HCT116 (cell line): ENCODE results near the gene KRTAP21-1. TPM values are rescaled to one million over a fixed set of nuclear protein-coding genes. Genes with fewer than 3 reads are reported as not detected.

Source experiments
- ATAC-seq: fragments of 200-7000 bp; cut with Tn5 transposase; 2 replicates; pipeline ENCODE4 v1.9.1; 2020; ENCODE audit warnings: mild to moderate bottlenecking, moderate library complexity
- BruUV-seq: library from RNA; stranded (reverse); fragments of 400-500 nt; replicated peaks from 2 replicates; lab custom pipeline; 2021; lab: Mats Ljungman, UMichigan
- CTCF ChIA-PET: fragments of 300-600 bp; sonication (Branson Sonifier 250); formaldehyde crosslinking; loops from one replicate; lab custom pipeline; 2021; ENCODE audit warnings: antibody characterized with exemption; lab: Charles Lee
- POLR2A ChIA-PET: fragments of 300-600, 350-600 bp; sonication (Branson Sonifier 250); formaldehyde crosslinking; loops from one replicate; lab custom pipeline; 2021; ENCODE audit warnings: antibody characterized with exemption; lab: Charles Lee
- RAD21 ChIA-PET, 2 experiments: fragments of 300-600 bp; sonication (Branson Sonifier 250); formaldehyde crosslinking; loops; one replicate each; lab custom pipeline; 2023; ENCODE audit warnings: low total read pairs in 2 of 2; ENCODE audit not compliant: uncharacterized antibody in 2 of 2, unreplicated experiment in 2 of 2, low non-redundant PET in 1 of 2; lab: Charles Lee
- DNase-seq: peaks from one replicate; pipeline ENCODE4 v3.0.0-alpha.2; 2010; ENCODE audit warnings: low read depth, low spot score
- H2AFZ ChIP-seq: fragments of 200-600 bp; shearing (Covaris generic), sonication (generic); 2 replicates; pipeline ENCODE4 v1.6.1; 2017; ENCODE audit warnings: low read depth, mixed run types, mixed read lengths, antibody characterized with exemption, low read length; ENCODE audit not compliant: poor library complexity, severe bottlenecking
- H3K27ac ChIP-seq: 2 replicates; pipeline ENCODE4 v1.5.1; 2012; ENCODE audit warnings: low read depth, low read length
- H3K27me3 ChIP-seq: fragments of 200-600 bp; sonication (generic); 2 replicates; pipeline ENCODE4 v1.6.1; 2016; ENCODE audit warnings: mixed run types, low read length, mixed read lengths; ENCODE audit not compliant: insufficient read depth
- H3K36me3 ChIP-seq, 2 experiments: fragments of 200-500 bp in 1 of 2; fragments of 200-600 bp in 1 of 2; sonication (Bioruptor generic) in 1 of 2; sonication (generic) in 1 of 2; 2 replicates each; pipeline versions ENCODE4 v1.5.1 to v1.6.1; 2014 to 2016; ENCODE audit warnings: low read length in 2 of 2, inconsistent platforms in 1 of 2, mixed read lengths in 1 of 2, mixed run types in 1 of 2; ENCODE audit not compliant: insufficient read depth in 2 of 2, control insufficient read depth in 1 of 2
- H3K4me1 ChIP-seq, 2 experiments: fragments of 200-600 bp in 1 of 2; sonication (generic) in 1 of 2; 2 replicates each; pipeline versions ENCODE4 v1.5.1 to v1.6.1; 2012 to 2017; ENCODE audit warnings: low read length in 2 of 2, inconsistent platforms in 1 of 2, mild to moderate bottlenecking in 1 of 2, mixed read lengths in 1 of 2, mixed run types in 1 of 2, moderate library complexity in 1 of 2; ENCODE audit not compliant: insufficient read depth in 2 of 2, control insufficient read depth in 1 of 2
- H3K4me2 ChIP-seq: fragments of 200-600 bp; sonication (generic); 2 replicates; pipeline ENCODE4 v1.6.1; 2017; ENCODE audit warnings: mixed run types, low read length, mixed read lengths
- H3K4me3 ChIP-seq, 2 experiments: fragments of 200-600 bp in 1 of 2; sonication (generic) in 1 of 2; replicated peaks in 1 of 2; 2 replicates each; pipeline ENCODE4 v1.5.1; 2011 to 2016; ENCODE audit warnings: low read length in 2 of 2, control low read depth in 1 of 2, low read depth in 1 of 2, mild to moderate bottlenecking in 1 of 2, mixed read lengths in 1 of 2, mixed run types in 1 of 2
- H3K79me2 ChIP-seq: fragments of 200-600 bp; sonication (generic); 2 replicates; pipeline ENCODE4 v1.6.1; 2017; ENCODE audit warnings: mild to moderate bottlenecking, mixed run types, low read length, moderate library complexity, mixed read lengths; ENCODE audit not compliant: insufficient read depth
- H3K9ac ChIP-seq: fragments of 200-600 bp; sonication (generic); 2 replicates; pipeline ENCODE4 v1.6.1; 2016; ENCODE audit warnings: low read length, mixed read lengths
- H3K9me2 ChIP-seq: fragments of 200-600 bp; sonication (generic), shearing (Covaris generic); 2 replicates; pipeline ENCODE4 v1.6.1; 2017; ENCODE audit warnings: mixed run types, mild to moderate bottlenecking, moderate library complexity; ENCODE audit not compliant: insufficient read depth
- H3K9me3 ChIP-seq, 2 experiments: fragments of 200-500 bp in 1 of 2; fragments of 200-600 bp in 1 of 2; sonication (Bioruptor generic) in 1 of 2; sonication (generic) in 1 of 2; 2 replicates each; pipeline ENCODE4 v1.6.1; 2014 to 2017; ENCODE audit warnings: low read length in 2 of 2, mixed read lengths in 2 of 2, inconsistent platforms in 1 of 2, low read depth in 1 of 2, mild to moderate bottlenecking in 1 of 2, mixed run types in 1 of 2, moderate library complexity in 1 of 2; ENCODE audit not compliant: control insufficient read depth in 1 of 2, insufficient read depth in 1 of 2
- H4K20me1 ChIP-seq: fragments of 200-600 bp; sonication (generic), shearing (Covaris generic); 2 replicates; pipeline ENCODE4 v1.6.1; 2017; ENCODE audit warnings: mixed run types, mild to moderate bottlenecking, moderate library complexity; ENCODE audit not compliant: insufficient read depth
- CBX3 ChIP-seq: IDR thresholded peaks from 2 replicates; pipeline ENCODE4 v1.6.1; 2012; ENCODE audit warnings: low read depth
- CEBPB ChIP-seq: IDR thresholded peaks from 2 replicates; pipeline ENCODE4 v1.6.1; 2012; ENCODE audit warnings: low read depth
- EGR1 ChIP-seq: IDR thresholded peaks from 2 replicates; pipeline ENCODE4 v1.6.1; 2012; ENCODE audit warnings: low read depth
- ELF1 ChIP-seq: IDR thresholded peaks from 2 replicates; pipeline ENCODE4 v1.6.1; 2012; ENCODE audit warnings: low read depth, borderline replicate concordance
- FOSL1 ChIP-seq: IDR thresholded peaks from 2 replicates; pipeline ENCODE4 v1.6.1; 2012; ENCODE audit warnings: low read depth
- JUND ChIP-seq: IDR thresholded peaks from 2 replicates; pipeline ENCODE4 v1.6.1; 2012
- POLR2A ChIP-seq: IDR thresholded peaks from 2 replicates; pipeline ENCODE4 v1.7.0; 2011; ENCODE audit warnings: borderline replicate concordance; ENCODE audit not compliant: insufficient read depth, insufficient read length; ENCODE audit errors: extremely low read depth
- POLR2AphosphoS5 ChIP-seq: IDR thresholded peaks from 2 replicates; pipeline ENCODE4 v1.6.1; 2011; ENCODE audit warnings: mild to moderate bottlenecking, low read depth, low read length, moderate library complexity
- SIN3A ChIP-seq: IDR thresholded peaks from 2 replicates; pipeline ENCODE4 v1.6.1; 2012; ENCODE audit warnings: low read depth
- SP1 ChIP-seq: IDR thresholded peaks from 2 replicates; pipeline ENCODE4 v1.6.1; 2012; ENCODE audit warnings: low read depth
- SRF ChIP-seq: IDR thresholded peaks from 2 replicates; pipeline ENCODE4 v1.6.1; 2012; ENCODE audit warnings: low read depth
- TCF7L2 ChIP-seq: IDR thresholded peaks from 2 replicates; pipeline ENCODE4 v1.7.0; 2011; ENCODE audit warnings: borderline replicate concordance, inconsistent platforms; ENCODE audit not compliant: insufficient read depth, insufficient read length; ENCODE audit errors: extremely low read depth
- YY1 ChIP-seq: IDR thresholded peaks from 2 replicates; pipeline ENCODE4 v1.6.1; 2011; ENCODE audit warnings: low read length, low read depth, moderate library complexity, mild to moderate bottlenecking; ENCODE audit not compliant: insufficient replicate concordance; ENCODE audit errors: extremely low read depth
- ZFX ChIP-seq: fragments of 450-650 bp; IDR thresholded peaks from 2 replicates; pipeline ENCODE4 v1.6.1; 2017
- ZNF274 ChIP-seq: fragments of 200-500 bp; sonication (Bioruptor generic); IDR thresholded peaks from 2 replicates; pipeline ENCODE4 v1.6.1; 2014; ENCODE audit warnings: mild to moderate bottlenecking, low read depth, low read length, inconsistent platforms
- intact Hi-C: fragments of 100-400 bp; cut with micrococcal nuclease; formaldehyde crosslinking; loops from 2 replicates; pipeline ENCODE4 v1.10.0; 2022
- total RNA-seq: library from RNA; stranded (reverse); gene quantifications from one replicate; pipeline ENCODE4 v1.2.1, GENCODE V29; 2021; ENCODE audit not compliant: unreplicated experiment
- TF ChIP-seq, protein P1 (sequence below), 3 experiments: fragments of 200-600 bp in 1 of 3; sonication (generic) in 1 of 3; IDR thresholded peaks in 2 of 3; conservative IDR thresholded peaks in 1 of 3; 2 replicates each; pipeline ENCODE4 v1.5.1; 2012 to 2017; ENCODE audit warnings: low read depth in 2 of 3, low read length in 2 of 3, antibody characterized with exemption in 1 of 3, borderline replicate concordance in 1 of 3, control low read depth in 1 of 3, mild to moderate bottlenecking in 1 of 3, mixed read lengths in 1 of 3, mixed run types in 1 of 3, moderate library complexity in 1 of 3; ENCODE audit not compliant: insufficient read depth in 1 of 3
- TF ChIP-seq, protein P2 (sequence below): IDR thresholded peaks from 2 replicates; pipeline ENCODE4 v1.6.1; 2012
- TF ChIP-seq, protein P3 (sequence below): IDR thresholded peaks from 2 replicates; pipeline ENCODE4 v1.6.1; 2012
- TF ChIP-seq, protein P4 (sequence below): IDR thresholded peaks from 2 replicates; pipeline ENCODE4 v1.6.1; 2012; ENCODE audit warnings: low read depth
- TF ChIP-seq, protein P5 (sequence below): IDR thresholded peaks from 2 replicates; pipeline ENCODE4 v1.6.1; 2011; ENCODE audit warnings: mild to moderate bottlenecking, low read length, moderate library complexity; ENCODE audit not compliant: insufficient replicate concordance; ENCODE audit errors: extremely low read depth

Gene KRTAP21-1
- total RNA-seq, 1 experiment from 2014 or later: not detected

DNA sequence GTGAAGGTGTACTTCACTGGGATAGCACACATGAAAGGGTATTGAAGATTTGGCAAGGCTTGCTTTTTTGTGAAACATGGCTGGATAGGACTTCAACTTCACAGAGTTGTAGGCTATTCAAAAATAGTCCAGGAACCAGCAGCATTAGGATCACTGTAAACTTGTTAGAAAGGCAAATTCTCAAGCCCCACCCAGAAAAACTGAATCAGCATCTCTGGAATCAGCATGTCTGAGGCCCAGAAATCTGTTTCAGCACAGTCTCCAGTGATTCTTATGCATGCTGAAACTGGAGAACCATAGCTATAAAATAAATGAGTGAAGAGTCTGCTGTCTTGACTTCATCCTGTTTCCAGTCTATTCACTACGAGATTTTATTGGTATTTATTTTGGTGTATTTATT lies 28.5 kb downstream of the KRTAP21-1 start:
- no peaks in the 10 kb centered on the region for H3K36me3 ChIP-seq
- peaks cover 0 to 26% of the 10 kb centered on the region in 2 experiments; a peak in 3 of 4 replicates for H3K9me3 ChIP-seq
- DNase-seq: no peak
- H3K27me3 ChIP-seq: no peaks in the 10 kb centered on the region
- RAD21 ChIA-PET: no interaction called here
- TF ChIP-seq TCF7L2 (no peak), YY1 (no peak), SRF (no peak), ELF1 (no peak), POLR2AphosphoS5 (no peak), SP1 (no peak), ZNF274 (no peak), FOSL1 (no peak), CBX3 (no peak), ZFX (no peak), SIN3A (no peak), JUND (no peak), POLR2A (no peak), CEBPB (no peak), EGR1 (no peak)
- TF ChIP-seq, protein P1, sequence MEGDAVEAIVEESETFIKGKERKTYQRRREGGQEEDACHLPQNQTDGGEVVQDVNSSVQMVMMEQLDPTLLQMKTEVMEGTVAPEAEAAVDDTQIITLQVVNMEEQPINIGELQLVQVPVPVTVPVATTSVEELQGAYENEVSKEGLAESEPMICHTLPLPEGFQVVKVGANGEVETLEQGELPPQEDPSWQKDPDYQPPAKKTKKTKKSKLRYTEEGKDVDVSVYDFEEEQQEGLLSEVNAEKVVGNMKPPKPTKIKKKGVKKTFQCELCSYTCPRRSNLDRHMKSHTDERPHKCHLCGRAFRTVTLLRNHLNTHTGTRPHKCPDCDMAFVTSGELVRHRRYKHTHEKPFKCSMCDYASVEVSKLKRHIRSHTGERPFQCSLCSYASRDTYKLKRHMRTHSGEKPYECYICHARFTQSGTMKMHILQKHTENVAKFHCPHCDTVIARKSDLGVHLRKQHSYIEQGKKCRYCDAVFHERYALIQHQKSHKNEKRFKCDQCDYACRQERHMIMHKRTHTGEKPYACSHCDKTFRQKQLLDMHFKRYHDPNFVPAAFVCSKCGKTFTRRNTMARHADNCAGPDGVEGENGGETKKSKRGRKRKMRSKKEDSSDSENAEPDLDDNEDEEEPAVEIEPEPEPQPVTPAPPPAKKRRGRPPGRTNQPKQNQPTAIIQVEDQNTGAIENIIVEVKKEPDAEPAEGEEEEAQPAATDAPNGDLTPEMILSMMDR (IDR thresholded peaks at IDR 0.05 in 2 of 3, conservative IDR thresholded peaks at IDR 0.05 in 1 of 3; ENCODE audit: borderline replicate concordance in 1 of 3, insufficient read depth in 1 of 3, low read depth in 2 of 3, low read length in 2 of 3): no peak
- TF ChIP-seq, protein P2, sequence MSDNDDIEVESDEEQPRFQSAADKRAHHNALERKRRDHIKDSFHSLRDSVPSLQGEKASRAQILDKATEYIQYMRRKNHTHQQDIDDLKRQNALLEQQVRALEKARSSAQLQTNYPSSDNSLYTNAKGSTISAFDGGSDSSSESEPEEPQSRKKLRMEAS: no peak
- TF ChIP-seq, protein P3, sequence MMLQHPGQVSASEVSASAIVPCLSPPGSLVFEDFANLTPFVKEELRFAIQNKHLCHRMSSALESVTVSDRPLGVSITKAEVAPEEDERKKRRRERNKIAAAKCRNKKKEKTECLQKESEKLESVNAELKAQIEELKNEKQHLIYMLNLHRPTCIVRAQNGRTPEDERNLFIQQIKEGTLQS: no peak
- TF ChIP-seq, protein P4, sequence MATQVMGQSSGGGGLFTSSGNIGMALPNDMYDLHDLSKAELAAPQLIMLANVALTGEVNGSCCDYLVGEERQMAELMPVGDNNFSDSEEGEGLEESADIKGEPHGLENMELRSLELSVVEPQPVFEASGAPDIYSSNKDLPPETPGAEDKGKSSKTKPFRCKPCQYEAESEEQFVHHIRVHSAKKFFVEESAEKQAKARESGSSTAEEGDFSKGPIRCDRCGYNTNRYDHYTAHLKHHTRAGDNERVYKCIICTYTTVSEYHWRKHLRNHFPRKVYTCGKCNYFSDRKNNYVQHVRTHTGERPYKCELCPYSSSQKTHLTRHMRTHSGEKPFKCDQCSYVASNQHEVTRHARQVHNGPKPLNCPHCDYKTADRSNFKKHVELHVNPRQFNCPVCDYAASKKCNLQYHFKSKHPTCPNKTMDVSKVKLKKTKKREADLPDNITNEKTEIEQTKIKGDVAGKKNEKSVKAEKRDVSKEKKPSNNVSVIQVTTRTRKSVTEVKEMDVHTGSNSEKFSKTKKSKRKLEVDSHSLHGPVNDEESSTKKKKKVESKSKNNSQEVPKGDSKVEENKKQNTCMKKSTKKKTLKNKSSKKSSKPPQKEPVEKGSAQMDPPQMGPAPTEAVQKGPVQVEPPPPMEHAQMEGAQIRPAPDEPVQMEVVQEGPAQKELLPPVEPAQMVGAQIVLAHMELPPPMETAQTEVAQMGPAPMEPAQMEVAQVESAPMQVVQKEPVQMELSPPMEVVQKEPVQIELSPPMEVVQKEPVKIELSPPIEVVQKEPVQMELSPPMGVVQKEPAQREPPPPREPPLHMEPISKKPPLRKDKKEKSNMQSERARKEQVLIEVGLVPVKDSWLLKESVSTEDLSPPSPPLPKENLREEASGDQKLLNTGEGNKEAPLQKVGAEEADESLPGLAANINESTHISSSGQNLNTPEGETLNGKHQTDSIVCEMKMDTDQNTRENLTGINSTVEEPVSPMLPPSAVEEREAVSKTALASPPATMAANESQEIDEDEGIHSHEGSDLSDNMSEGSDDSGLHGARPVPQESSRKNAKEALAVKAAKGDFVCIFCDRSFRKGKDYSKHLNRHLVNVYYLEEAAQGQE: no peak
- TF ChIP-seq, protein P5, sequence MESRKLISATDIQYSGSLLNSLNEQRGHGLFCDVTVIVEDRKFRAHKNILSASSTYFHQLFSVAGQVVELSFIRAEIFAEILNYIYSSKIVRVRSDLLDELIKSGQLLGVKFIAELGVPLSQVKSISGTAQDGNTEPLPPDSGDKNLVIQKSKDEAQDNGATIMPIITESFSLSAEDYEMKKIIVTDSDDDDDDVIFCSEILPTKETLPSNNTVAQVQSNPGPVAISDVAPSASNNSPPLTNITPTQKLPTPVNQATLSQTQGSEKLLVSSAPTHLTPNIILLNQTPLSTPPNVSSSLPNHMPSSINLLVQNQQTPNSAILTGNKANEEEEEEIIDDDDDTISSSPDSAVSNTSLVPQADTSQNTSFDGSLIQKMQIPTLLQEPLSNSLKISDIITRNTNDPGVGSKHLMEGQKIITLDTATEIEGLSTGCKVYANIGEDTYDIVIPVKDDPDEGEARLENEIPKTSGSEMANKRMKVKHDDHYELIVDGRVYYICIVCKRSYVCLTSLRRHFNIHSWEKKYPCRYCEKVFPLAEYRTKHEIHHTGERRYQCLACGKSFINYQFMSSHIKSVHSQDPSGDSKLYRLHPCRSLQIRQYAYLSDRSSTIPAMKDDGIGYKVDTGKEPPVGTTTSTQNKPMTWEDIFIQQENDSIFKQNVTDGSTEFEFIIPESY: no peak
- TF ChIP-seq, all 23 proteins: peak for 0
- intact Hi-C loops: no loop called here
- H2AFZ ChIP-seq: no peak overlapping the region
- no peaks in the 10 kb centered on the region for H4K20me1 ChIP-seq
- ATAC-seq: no peak
- BruUV-seq: no TSS peak
- no peaks in the 10 kb centered on the region for H3K79me2 ChIP-seq
- CTCF ChIA-PET: no interaction called here
- H3K4me3 ChIP-seq: no peak overlapping the region
- H3K9ac ChIP-seq: no peak overlapping the region
- no peak overlapping the region for H3K27ac ChIP-seq
- H3K9me2 ChIP-seq: no peaks in the 10 kb centered on the region
- no peak overlapping the region for H3K4me2 ChIP-seq
- POLR2A ChIA-PET: no interaction called here
- H3K4me1 ChIP-seq: no peaks in the 10 kb centered on the region
